SK-N-SH (cell line): ENCODE results near the gene OSBPL6. TPM values are rescaled to one million over a fixed set of nuclear protein-coding genes. Genes with fewer than 3 reads are reported as not detected.
A peak's percentile ranks its signal among the peaks of the same experiment; 100 is the strongest.

ENCODE experiments used
- CTCF ChIA-PET: fragments of 300-600, 350-600 bp; formaldehyde crosslinking; extraction: SDS; loops from one replicate; lab custom pipeline; 2021; lab: Yijun Ruan, JAX
- POLR2A ChIA-PET: fragments of 350-600 bp; sonication (Branson Sonifier 250); formaldehyde crosslinking; extraction: SDS; loops from one replicate; lab custom pipeline; 2020; ENCODE audit warnings: antibody characterized with exemption, inconsistent platforms; lab: Yijun Ruan, JAX
- DNase-seq: peaks from one replicate; pipeline ENCODE4 v3.0.0; 2012
- H2AFZ ChIP-seq: fragments of 200-600 bp; sonication (generic); 2 replicates; pipeline ENCODE4 v1.8.1; 2016; ENCODE audit warnings: antibody characterized with exemption, mild to moderate bottlenecking, low read depth
- H3F3A ChIP-seq: fragments of 200-600 bp; sonication (generic); replicated peaks from 2 replicates; pipeline ENCODE3; 2016; ENCODE audit warnings: antibody characterized with exemption, mild to moderate bottlenecking; ENCODE audit not compliant: insufficient read depth
- H3K27ac ChIP-seq, 2 experiments: fragments of 200-500 bp in 1 of 2; fragments of 200-600 bp in 1 of 2; sonication (Bioruptor generic) in 1 of 2; sonication (generic), shearing (Covaris generic) in 1 of 2; 2 replicates each; pipeline versions ENCODE4 v1.5.1 to v1.6.1; 2014 to 2016; ENCODE audit warnings: low read depth in 2 of 2, inconsistent platforms in 1 of 2, low read length in 1 of 2, mild to moderate bottlenecking in 1 of 2, mixed read lengths in 1 of 2
- H3K27me3 ChIP-seq: fragments of 200-600 bp; sonication (generic), shearing (Covaris generic); 2 replicates; pipeline ENCODE4 v1.6.1; 2016; ENCODE audit warnings: mixed run types; ENCODE audit not compliant: insufficient read depth
- H3K36me3 ChIP-seq, 2 experiments: fragments of 200-500 bp in 1 of 2; fragments of 200-600 bp in 1 of 2; sonication (Bioruptor generic) in 1 of 2; sonication (generic) in 1 of 2; replicated peaks in 1 of 2; 2 replicates each; pipeline versions ENCODE3 to v1.5.1; 2014 to 2016; ENCODE audit warnings: low read length in 1 of 2, mild to moderate bottlenecking in 1 of 2; ENCODE audit not compliant: insufficient read depth in 2 of 2, control insufficient read depth in 1 of 2
- H3K4me1 ChIP-seq, 2 experiments: fragments of 200-500 bp in 1 of 2; fragments of 200-600 bp in 1 of 2; sonication (Bioruptor generic) in 1 of 2; sonication (generic), shearing (Covaris generic) in 1 of 2; 2 replicates each; pipeline versions ENCODE4 v1.5.1 to v1.6.1; 2014 to 2016; ENCODE audit warnings: low read depth in 1 of 2, low read length in 1 of 2, mixed run types in 1 of 2; ENCODE audit not compliant: insufficient read depth in 2 of 2, control insufficient read depth in 1 of 2
- H3K4me2 ChIP-seq: fragments of 200-600 bp; sonication (generic), shearing (Covaris generic); 2 replicates; pipeline ENCODE4 v1.6.1; 2017; ENCODE audit warnings: mixed run types
- H3K4me3 ChIP-seq, 2 experiments: fragments of 200-500 bp in 1 of 2; fragments of 200-600 bp in 1 of 2; sonication (Bioruptor generic) in 1 of 2; sonication (generic), shearing (Covaris generic) in 1 of 2; 2 replicates each; pipeline versions ENCODE4 v1.5.1 to v1.8.1; 2014 to 2016; ENCODE audit warnings: low read depth in 2 of 2, inconsistent platforms in 1 of 2, low read length in 1 of 2, mild to moderate bottlenecking in 1 of 2, mixed read lengths in 1 of 2, moderate library complexity in 1 of 2
- H3K79me2 ChIP-seq: fragments of 200-600 bp; sonication (generic); 2 replicates; pipeline ENCODE4 v1.8.1; 2017; ENCODE audit warnings: mild to moderate bottlenecking; ENCODE audit not compliant: insufficient read depth
- H3K9ac ChIP-seq: fragments of 200-600 bp; sonication (generic); 2 replicates; pipeline ENCODE4 v1.6.1; 2017; ENCODE audit warnings: mixed run types
- H3K9me2 ChIP-seq: fragments of 200-600 bp; sonication (generic); 2 replicates; pipeline ENCODE4 v1.6.1; 2017; ENCODE audit warnings: mixed run types
- H3K9me3 ChIP-seq: fragments of 200-600 bp; sonication (generic); 2 replicates; pipeline ENCODE4 v1.6.1; 2017; ENCODE audit warnings: mixed run types, mild to moderate bottlenecking, moderate library complexity
- H4K20me1 ChIP-seq: fragments of 200-600 bp; sonication (generic); 2 replicates; pipeline ENCODE4 v1.6.1; 2017; ENCODE audit warnings: mild to moderate bottlenecking, mixed run types; ENCODE audit not compliant: insufficient read depth
- ELF1 ChIP-seq: IDR thresholded peaks from 2 replicates; pipeline ENCODE4 v1.4.0; 2012
- GABPA ChIP-seq: IDR thresholded peaks from 2 replicates; pipeline ENCODE4 v1.4.0; 2012; ENCODE audit warnings: low read depth, mild to moderate bottlenecking
- GATA2 ChIP-seq: sonication (generic); formaldehyde crosslinking; IDR thresholded peaks from 2 replicates; pipeline ENCODE4 v1.5.0; 2020; ENCODE audit warnings: mild to moderate bottlenecking, missing genetic modification reagents
- IRF3 ChIP-seq: fragments of 150-350 bp; IDR thresholded peaks from 2 replicates; pipeline ENCODE4 v1.6.1; 2016; ENCODE audit warnings: mild to moderate bottlenecking, low read depth, low read length
- JUND ChIP-seq: IDR thresholded peaks from 2 replicates; pipeline ENCODE4 v1.4.0; 2012
- MEF2A ChIP-seq: IDR thresholded peaks from 2 replicates; pipeline ENCODE4 v1.4.0; 2012; ENCODE audit warnings: low read depth, borderline replicate concordance
- MXI1 ChIP-seq: IDR thresholded peaks from 2 replicates; pipeline ENCODE4 v1.6.1; 2012; ENCODE audit warnings: mild to moderate bottlenecking, low read depth, low read length, improper control_type of control experiment
- NFIC ChIP-seq: IDR thresholded peaks from 2 replicates; pipeline ENCODE4 v1.4.0; 2012; ENCODE audit warnings: borderline replicate concordance
- NRF1 ChIP-seq: IDR thresholded peaks from 2 replicates; pipeline ENCODE4 v1.6.1; 2012; ENCODE audit warnings: low read depth, mild to moderate bottlenecking, low read length
- RAD21 ChIP-seq: IDR thresholded peaks from 2 replicates; pipeline ENCODE4 v1.6.1; 2012; ENCODE audit warnings: mild to moderate bottlenecking, low read length
- RCOR1 ChIP-seq: fragments of 150-350 bp; IDR thresholded peaks from 2 replicates; pipeline ENCODE4 v1.6.1; 2017; ENCODE audit warnings: antibody characterized with exemption, low read length
- REST ChIP-seq: IDR thresholded peaks from 2 replicates; pipeline ENCODE4 v1.6.1; 2012; ENCODE audit warnings: mild to moderate bottlenecking, low read depth, low read length, moderate library complexity
- SMC3 ChIP-seq: IDR thresholded peaks from 2 replicates; pipeline ENCODE4 v1.6.1; 2012; ENCODE audit warnings: low read depth, low read length, improper control_type of control experiment
- TAF1 ChIP-seq: IDR thresholded peaks from 2 replicates; pipeline ENCODE4 v1.6.1; 2012; ENCODE audit warnings: low read depth, mild to moderate bottlenecking, low read length, moderate library complexity, borderline replicate concordance
- TCF12 ChIP-seq: IDR thresholded peaks from 2 replicates; pipeline ENCODE4 v1.4.0; 2012
- USF2 ChIP-seq: fragments of 150-350 bp; IDR thresholded peaks from 2 replicates; pipeline ENCODE4 v1.6.1; 2017; ENCODE audit warnings: antibody characterized with exemption, low read length, low read depth, borderline replicate concordance
- WGBS: methylation state at CpG from one replicate; pipeline ENCODE4 v1.1.6; 2017; ENCODE audit warnings: low lambda C conversion rate; 5-methylcytosine and 5-hydroxymethylcytosine counted together
- polyA plus RNA-seq, 3 experiments: library from polyadenylated mRNA; depleted of rRNA; stranded (reverse); fragments of >200 nt; gene quantifications; 2 replicates each; pipeline ENCODE4 v1.2.3, GENCODE V29; 2012

Gene OSBPL6
- polyA plus RNA-seq, 1 of the 3 experiments (the other 2 are of a cell fraction), result 2.7 TPM

- no peak for TF ChIP-seq REST
- no peak for TF ChIP-seq RCOR1
- no peak for TF ChIP-seq RAD21
- TF ChIP-seq IRF3, result no peak
- TF ChIP-seq GABPA, result no peak
- TF ChIP-seq NFIC, result no peak
- no peak for TF ChIP-seq TAF1
- no peak for TF ChIP-seq NRF1
- TF ChIP-seq SMC3, result no peak
Observed at GRCh38 chr2:178188466-178188865, 5.8 kb upstream of the OSBPL6 start (continued).

GRCh38 chr2:178191004-178191508, 3.3 kb upstream of the OSBPL6 start:
- H3K4me3 ChIP-seq, result no peak overlapping the region
- WGBS, result 54% methylated on average over 6 of the region's 6 CpGs
- 0 out of 2 replicates have a peak overlapping the region, but pooled peaks have one; percentile 37 for H2AFZ ChIP-seq
- no peak overlapping the region for H3K27ac ChIP-seq
- no peaks in the 10 kb centered on the region for H4K20me1 ChIP-seq
- no peak for DNase-seq
- no peaks in the 10 kb centered on the region for H3K27me3 ChIP-seq
- peaks cover 4 to 7% of the 10 kb centered on the region in 2 experiments; a peak in 3 of 4 replicates for H3K4me1 ChIP-seq
- TF ChIP-seq GABPA, result no peak
- no peak for TF ChIP-seq NFIC
- TF ChIP-seq MEF2A, result no peak
- no peak for TF ChIP-seq REST
- TF ChIP-seq TAF1, result no peak
- TF ChIP-seq ELF1, result no peak
- no peak for TF ChIP-seq TCF12
- TF ChIP-seq JUND, result no peak
- no peak for TF ChIP-seq GATA2 (CRISPR knock-in tag)
- no peak for TF ChIP-seq MXI1
- no peak for TF ChIP-seq USF2
- no peak for TF ChIP-seq SMC3
- no peaks in the 10 kb centered on the region for H3K9me3 ChIP-seq
- no peak overlapping the region for H3K4me2 ChIP-seq
- ChIA-PET POLR2A (no interaction called here), CTCF (interaction anchor here (1.0 to 2.4 kb wide), 5 partner anchors 16 to 223 kb away, joined by 3 to 9 read pairs (median 4); partner anchors contain the start of gene RBM45)
- no peak overlapping the region for H3K9ac ChIP-seq
- H3F3A ChIP-seq, result peaks cover 4% of the 10 kb centered on the region
- H3K36me3 ChIP-seq, result no peaks in the 10 kb centered on the region
- H3K79me2 ChIP-seq, result 0 out of 2 replicates have a peak, but pooled peaks cover 7% of the 10 kb centered on the region
- H3K9me2 ChIP-seq, result no peaks in the 10 kb centered on the region
